Skin epidermis (tissue), 12 donors: ENCODE results near the gene HTRA1.

Source experiments
- H3K27ac ChIP-seq, 21 experiments: fragments of 200-600 bp; sonication (generic) in 11 of 21; one replicate each; pipeline ENCODE4 v1.5.0; 2020; ENCODE audit warnings: mild to moderate bottlenecking in 3 of 21, inconsistent platforms in 2 of 21, moderate library complexity in 2 of 21
- H3K4me3 ChIP-seq, 7 experiments: fragments of 200-600 bp; sonication (generic) in 2 of 7; one replicate each; pipeline ENCODE4 v1.5.0; 2020; ENCODE audit warnings: inconsistent platforms in 2 of 7, mild to moderate bottlenecking in 2 of 7, moderate library complexity in 1 of 7

Gene HTRA1

DNA sequence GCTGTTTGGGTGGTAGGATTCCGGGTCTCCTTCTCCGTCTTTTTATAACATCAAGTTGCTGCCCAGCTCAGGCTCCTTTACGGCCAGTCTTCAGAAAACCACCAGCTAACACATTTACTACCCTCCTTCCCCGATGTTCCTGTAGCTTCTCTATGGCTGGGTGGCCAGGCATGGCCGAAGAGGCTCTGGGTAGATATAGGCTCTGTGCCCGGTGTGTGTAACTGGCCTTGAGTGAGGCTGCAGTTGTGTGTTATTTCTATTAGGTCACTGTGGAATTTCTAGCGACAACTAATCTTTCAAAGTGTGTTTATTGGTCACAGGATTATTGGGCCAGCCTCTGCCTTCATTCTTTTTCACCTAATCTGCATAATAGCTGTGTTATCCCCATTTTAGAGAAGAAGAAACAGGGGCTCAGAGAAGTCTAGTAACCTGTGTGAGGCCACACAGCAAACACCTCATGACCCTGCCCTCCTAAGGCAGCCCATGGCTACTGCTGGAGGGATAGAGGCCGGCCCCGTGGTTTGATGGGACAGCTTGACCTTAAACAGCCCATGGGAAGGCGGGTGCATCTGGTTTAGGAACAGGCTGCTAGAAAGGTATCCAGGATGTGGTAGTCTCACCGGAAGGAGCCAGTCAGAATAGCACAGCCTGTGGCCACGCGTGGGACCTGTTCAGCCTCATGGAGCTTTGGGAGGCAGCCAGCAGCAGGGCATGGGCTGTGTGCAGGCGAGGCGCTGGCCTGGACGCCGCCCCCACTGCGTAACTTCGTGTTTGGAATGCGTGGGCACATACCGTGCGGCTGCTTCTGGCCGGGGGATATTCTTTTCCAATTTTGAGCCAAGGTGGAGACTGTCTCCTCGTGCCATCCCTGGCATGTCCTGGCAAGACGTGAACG lies 29.7 kb downstream of the HTRA1 start:
- Histone ChIP-seq H3K4me3 (no peak overlapping the region), H3K27ac (peak overlapping the region in 19 of 21 experiments; percentile 4 to 85 (median 66))

- Histone ChIP-seq H3K4me3 (no peak overlapping the region), H3K27ac (peak overlapping the region in 18 of 21 experiments; percentile 0 to 85 (median 68))
These were observed 30.7 kb downstream of the HTRA1 start for GRCh38 chr10:122492006-122492405.

DNA sequence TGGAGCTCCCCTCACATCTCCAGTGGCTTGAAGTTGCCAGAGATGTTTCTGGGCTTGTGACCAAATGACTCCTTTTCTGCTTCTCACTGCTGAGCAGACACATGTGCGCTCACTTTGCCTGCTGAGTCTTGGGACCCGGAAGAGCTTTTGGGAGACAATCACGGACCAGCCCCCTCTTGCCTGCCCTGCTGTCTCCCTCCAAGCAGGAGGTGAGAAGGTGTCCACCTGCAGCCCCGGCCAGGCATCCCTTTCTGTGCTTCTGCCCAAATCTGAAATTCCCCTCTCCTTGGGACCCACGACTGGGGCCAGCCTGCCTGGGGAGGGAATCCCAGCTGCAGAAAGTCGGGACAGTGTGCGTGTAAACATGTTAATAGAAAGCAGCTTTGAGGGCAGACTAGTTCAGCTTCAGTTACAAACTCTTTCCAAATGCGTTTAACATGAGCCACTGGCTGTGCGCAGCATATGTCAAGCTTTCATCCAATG lies 31.7 kb downstream of the HTRA1 start:
- H3K27ac ChIP-seq, result peak overlapping the region in 17 of 21 experiments; percentile 0 to 85 (median 69)
- no peak overlapping the region for H3K4me3 ChIP-seq

GRCh38 chr10:122493761-122494160 lies 32.4 kb downstream of the HTRA1 start:
- no peak overlapping the region for H3K4me3 ChIP-seq

DNA sequence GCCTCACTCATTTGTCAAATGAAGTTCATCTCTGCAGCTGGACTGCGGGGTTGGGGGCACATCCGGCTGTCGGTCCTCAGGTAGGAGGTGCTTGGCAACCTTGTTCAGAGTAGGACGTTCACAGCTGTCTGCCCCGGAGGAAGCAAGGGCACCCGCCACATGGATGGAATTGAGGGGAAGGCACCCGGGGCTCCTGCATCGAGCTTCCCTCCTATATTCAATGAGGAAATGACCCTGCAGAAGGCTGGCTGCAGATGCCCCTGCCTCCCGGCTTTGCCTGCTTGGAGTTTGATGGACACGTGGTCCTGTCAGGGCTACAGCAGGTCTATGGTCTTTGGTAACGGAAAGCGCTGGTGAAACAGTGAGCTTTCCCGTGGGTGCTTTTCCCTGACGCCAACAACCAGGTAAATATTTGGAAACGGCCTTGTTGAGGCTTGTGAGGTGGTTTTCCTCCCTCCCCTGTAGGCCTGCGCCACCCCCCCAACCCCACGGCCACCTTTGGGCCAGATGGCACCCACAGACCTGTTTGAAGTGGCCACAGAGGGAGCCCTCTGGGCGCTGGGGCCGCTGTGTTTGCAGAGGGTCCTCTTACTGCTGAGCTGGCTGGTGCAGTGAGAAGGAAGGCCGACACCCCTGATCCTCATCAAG lies 32.9 kb downstream of the HTRA1 start:
- Histone ChIP-seq H3K27ac (peak overlapping the region in 19 of 21 experiments; percentile 23 to 85 (median 69)), H3K4me3 (no peak overlapping the region)

More at GRCh38 chr10:122493761-122494160, 32.4 kb downstream of the HTRA1 start:
- H3K27ac ChIP-seq, result peak overlapping the region in 17 of 21 experiments; percentile 28 to 85 (median 69)

DNA sequence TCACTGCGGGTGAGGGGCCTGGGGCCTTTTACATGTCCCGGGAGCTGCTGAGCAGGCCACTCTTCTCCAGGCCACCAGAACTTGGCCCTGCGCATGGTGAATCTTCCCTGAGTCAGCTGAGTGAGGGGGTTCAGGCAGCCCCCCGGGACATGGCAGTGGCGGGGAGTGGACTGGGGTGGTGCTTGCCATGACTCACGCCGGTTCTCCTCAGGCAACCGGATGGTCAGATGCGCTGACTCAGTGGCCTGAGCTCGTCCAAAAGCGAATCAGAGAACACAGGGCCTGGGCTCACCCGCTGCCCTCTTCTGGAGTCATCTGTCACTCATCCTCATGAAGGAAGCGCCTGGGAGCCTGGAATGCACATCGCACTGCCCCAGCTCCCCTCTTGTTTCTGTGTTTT lies 33.5 kb downstream of the HTRA1 start:
- H3K27ac ChIP-seq, result peak overlapping the region in 20 of 21 experiments; percentile 14 to 85 (median 67)
- H3K4me3 ChIP-seq, result no peak overlapping the region

DNA sequence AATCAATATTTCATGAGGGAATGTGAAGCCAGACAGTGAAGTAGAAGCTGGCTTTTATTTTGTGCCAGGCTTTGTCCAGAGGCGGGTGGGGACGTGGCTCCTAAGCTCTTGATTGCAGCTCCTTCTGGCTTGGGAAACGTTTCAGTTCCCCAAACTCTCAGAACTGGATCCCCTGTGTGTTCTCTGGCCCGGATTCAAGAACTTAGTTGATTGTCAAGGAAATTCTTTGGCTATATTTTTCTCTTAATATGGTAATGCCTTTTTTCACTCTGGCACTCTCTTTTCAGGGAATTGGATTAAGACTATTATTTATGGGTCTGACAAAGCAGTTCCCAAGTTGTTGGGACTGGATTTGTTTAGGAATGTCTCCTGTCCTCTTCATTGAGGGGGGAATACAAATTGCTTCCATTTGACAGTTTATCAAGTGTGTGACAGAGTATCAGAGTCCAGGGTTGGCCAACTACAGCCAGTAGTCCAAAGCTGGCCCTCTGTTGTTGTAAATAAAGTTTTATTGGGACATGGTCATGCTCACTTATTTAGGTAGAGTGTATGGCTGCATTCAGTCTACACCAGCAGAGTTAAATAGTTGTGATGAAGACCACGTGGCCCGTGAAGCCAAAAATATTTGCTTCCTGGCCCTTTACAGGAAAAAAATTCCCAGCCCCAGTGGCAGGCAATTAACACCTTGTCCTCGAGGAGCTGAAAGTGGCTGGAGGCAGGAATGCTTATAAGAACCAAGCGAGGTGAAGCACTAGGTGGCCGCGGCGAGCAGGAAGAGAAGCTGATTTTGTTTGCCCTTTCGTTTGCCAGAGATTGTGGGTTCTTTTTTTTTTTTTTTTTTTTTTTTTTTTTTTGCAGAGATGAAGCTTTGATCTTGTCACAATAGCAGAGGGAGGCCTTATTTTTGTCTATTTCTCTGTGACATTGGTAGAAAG lies 34.3 kb downstream of the HTRA1 start:
- H3K4me3 ChIP-seq, result no peak overlapping the region
- H3K27ac ChIP-seq, result peak overlapping the region in 19 of 21 experiments; percentile 14 to 85 (median 69)

DNA sequence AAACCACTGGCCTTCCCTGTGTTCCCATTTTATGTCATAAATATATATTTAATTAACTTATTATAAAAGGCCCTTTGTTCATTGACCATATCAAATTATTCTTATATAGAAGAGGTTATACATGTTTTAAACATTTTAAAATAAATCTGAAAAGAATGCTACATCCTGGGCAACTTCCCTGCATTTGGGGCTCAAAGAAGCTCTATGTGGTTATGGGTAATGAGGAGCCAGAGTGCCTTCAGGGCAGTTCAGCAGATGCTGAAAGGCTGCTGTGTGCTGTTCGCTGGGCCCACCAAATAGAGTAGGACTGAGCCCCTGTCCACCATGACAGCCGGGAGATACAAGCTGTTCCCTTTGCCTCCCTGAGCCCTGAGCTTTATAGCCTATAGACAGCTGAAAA lies 35.9 kb downstream of the HTRA1 start:
- Histone ChIP-seq H3K4me3 (no peak overlapping the region), H3K27ac (peak overlapping the region in 4 of 21 experiments; percentile 41 to 81 (median 60))

GRCh38 chr10:122498521-122498920 lies 37.2 kb downstream of the HTRA1 start:
- H3K27ac ChIP-seq, result peak overlapping the region in 14 of 21 experiments; percentile 1 to 85 (median 66)

GRCh38 chr10:122499012-122499411 lies 37.7 kb downstream of the HTRA1 start:
- Histone ChIP-seq H3K4me3 (no peak overlapping the region), H3K27ac (peak overlapping the region in 15 of 21 experiments; percentile 1 to 85 (median 56))

More at GRCh38 chr10:122498521-122498920, 37.2 kb downstream of the HTRA1 start:
- H3K4me3 ChIP-seq, result no peak overlapping the region

- Histone ChIP-seq H3K4me3 (no peak overlapping the region), H3K27ac (peak overlapping the region in 11 of 21 experiments; percentile 3 to 85 (median 72))
These were observed 38.2 kb downstream of the HTRA1 start for GRCh38 chr10:122499491-122499941.

DNA sequence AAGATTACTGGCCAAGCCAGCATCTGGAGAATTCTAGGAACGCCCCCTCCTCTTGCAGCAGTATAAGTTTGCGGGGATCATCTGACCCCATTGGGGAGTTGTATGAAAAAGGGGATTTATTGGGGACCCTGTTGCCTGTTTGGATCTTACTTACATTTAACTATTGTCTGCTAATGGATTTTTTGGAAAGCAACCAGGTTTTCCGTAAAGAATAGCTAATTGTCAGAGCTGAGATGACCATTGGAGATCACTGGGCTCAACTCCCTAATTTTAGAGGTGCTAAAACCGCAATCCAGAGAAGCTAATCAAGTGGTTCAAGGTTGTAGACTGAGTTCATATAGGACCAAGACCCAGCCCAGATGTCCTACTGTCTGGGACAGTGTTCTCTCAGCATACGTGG lies 38.8 kb downstream of the HTRA1 start:
- Histone ChIP-seq H3K27ac (peak overlapping the region in 6 of 21 experiments; percentile 10 to 75 (median 44)), H3K4me3 (no peak overlapping the region)

GRCh38 chr10:122500726-122501125 lies 39.4 kb downstream of the HTRA1 start:
- Histone ChIP-seq H3K27ac (peak overlapping the region in 8 of 21 experiments; percentile 10 to 75 (median 40)), H3K4me3 (no peak overlapping the region)

GRCh38 chr10:122503012-122503411 lies 41.7 kb downstream of the HTRA1 start:
- Histone ChIP-seq H3K4me3 (no peak overlapping the region), H3K27ac (peak overlapping the region in 2 of 21 experiments; percentile 38 to 84)

GRCh38 chr10:122503886-122504609 lies 42.7 kb downstream of the HTRA1 start:
- H3K27ac ChIP-seq, result peak overlapping the region in 7 of 21 experiments; percentile 3 to 84 (median 42)
- no peak overlapping the region for H3K4me3 ChIP-seq

DNA sequence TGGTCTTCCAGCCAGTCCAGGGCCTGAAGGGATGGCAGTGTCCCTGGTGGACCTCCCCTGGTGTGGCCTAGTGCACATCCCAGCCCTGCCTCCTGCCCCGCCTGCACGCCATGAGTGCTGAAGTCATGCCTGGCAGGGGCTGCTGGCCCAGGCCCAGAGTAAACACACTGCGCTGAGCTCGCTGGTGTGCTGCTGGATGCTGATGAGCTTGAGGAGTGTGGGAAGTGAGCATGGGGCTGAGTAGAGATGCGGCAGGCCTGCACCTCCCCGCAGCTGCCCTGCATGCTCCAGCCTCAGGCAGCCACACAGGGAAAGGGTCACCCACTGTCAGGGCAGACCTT lies 43.2 kb downstream of the HTRA1 start:
- H3K27ac ChIP-seq, result peak overlapping the region in 6 of 21 experiments; percentile 3 to 84 (median 54)
- H3K4me3 ChIP-seq, result no peak overlapping the region

DNA sequence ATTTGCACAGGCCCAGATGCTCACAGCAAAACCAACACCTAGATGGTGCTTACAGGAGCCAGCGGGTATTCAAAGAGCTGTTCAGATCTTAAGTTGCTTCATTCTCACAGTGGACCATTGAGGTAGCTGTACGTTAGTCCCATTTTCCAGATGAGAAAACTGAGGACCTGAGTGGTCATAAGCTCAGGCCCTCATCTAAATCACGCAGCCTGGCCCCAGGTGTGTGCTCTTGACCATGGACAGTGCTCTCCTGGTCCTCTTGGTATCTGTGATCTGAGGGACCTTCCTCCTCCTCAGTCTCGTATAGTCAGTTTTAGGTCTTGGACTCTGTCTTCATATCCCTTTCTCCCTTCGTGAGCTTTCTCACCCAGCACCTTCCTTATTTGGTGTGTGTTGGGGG lies 43.7 kb downstream of the HTRA1 start:
- Histone ChIP-seq H3K27ac (peak overlapping the region in 2 of 21 experiments; percentile 67 to 84), H3K4me3 (no peak overlapping the region)

DNA sequence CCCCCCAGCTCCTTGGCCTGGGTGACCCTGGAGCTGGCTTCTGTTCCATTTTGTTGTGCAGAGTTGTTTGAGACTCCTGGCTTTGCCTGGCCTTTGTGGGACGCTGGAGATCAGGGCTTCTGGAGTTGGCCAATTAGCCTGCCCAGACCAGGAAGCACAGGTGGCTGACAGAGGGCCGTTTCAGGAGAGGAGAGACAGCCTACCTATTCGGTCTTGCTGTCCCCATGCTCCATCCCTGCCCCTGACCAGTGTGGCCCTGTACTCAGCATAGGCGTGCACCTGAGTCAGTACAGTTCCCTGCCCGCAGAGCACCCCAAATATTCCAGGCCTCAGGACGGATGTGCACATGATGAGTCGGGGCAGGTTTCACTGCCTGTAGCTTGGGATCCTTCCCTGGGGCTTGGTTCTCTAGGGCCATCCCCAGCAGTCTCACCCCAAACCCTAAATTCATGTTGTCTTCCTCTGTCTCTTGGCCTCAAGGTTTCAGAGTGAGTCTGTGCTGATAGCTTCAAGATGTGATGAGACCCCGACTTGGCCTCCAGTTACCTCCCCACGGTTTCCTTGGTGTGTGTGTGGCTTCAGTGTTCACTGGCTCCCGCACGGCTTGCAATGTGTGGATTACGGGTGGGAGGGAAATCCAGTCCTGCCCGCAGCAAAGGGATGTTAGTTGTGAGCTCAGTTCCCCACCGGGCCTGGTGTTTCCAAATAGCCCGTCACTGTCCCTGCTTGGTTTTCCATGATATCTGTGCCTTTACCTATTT lies 44.7 kb downstream of the HTRA1 start:
- no peak overlapping the region for H3K4me3 ChIP-seq
- H3K27ac ChIP-seq, result peak overlapping the region in 1 of 21 experiments; percentile 84
